Activated CD8-positive, alpha-beta memory T cell treated with anti-CD3 and anti-CD28 coated beads for 24 hours (primary cell): ENCODE data around the gene RTN4IP1.
"Not testable (repeated sequence)": the region's sequence is repeated elsewhere in the genome, so short reads cannot be mapped to it uniquely, and the experiment has no call there.

Experiments used
- DNase-seq: peaks from one replicate; pipeline ENCODE4 v3.0.0-alpha.2; 2020

The RTN4IP1 gene

DNA sequence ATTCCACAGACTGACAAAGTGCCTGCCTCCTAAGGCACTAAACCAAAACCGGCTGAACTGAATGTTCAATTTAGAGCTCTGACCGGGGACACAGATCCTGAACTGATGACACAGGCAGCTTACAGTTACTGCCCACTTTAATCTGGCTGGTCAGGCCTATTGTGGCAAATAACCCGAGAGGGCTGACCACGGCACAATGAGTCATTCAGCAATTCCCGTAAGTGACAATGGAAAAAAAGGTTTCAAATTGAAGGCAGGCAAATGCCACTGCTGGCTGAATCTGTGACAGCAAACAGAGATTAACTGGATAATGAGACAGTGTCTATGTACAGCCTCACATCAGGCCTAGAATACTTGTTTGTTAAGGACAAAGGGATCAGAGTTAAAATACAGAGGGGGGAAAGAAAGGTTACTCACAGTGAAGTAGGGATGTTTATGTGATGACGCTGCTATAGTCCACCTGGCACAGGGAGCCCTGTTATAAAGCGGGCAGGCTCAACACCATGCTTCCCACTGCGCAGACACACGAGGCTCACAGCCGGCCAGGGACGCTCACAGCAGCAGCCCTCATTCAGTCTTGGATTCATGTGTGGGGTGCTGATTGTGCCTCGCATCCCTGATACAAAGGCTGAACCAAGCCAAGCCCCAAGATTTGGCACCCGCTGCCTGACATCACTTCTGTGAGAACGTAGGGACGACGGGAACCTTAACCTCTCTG is 54.4 kb downstream of the RTN4IP1 start:
- DNase-seq: no peak

DNA sequence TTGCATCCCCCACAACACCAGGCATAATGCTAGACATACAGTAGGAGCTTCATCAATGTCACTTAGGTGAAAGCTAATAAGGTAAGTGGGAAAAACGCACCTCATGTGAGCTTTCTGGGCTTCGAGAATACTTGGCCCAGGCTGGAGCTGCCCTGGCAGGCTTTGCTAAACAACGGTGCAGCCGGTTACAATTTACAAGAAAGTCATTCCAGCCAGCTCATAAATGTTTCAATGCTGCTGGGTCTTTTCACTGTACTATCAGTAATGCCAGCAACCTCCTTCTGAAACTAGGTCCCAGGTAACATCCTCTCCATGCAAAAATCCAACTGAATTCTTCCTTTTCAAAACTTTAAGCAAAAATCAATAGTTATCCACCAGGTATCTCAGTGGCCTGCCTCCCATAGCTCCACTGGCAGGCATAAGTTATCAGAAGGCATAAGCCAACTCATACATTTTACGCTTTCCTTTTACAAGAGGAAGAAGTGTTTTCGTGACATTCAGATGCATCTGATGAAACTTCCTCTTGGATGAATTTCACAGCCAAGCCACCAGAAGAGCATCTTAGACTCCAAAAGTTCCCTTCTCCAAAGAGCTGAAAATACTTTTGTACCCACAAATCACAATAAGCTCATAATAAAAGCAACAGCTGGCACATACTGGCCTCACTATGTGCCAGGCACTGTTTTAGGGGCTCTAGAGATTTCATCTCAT is 56.3 kb downstream of the RTN4IP1 start:
- no peak for DNase-seq

- no peak for DNase-seq
These were observed 56.9 kb downstream of the RTN4IP1 start for GRCh38 chr6:106572436-106572835.

- DNase-seq: no peak
These were observed 59.9 kb downstream of the RTN4IP1 start for GRCh38 chr6:106569428-106569827.

GRCh38 chr6:106568530-106568929 is 60.8 kb downstream of the RTN4IP1 start:
- no peak for DNase-seq

GRCh38 chr6:106564476-106564875 is 64.8 kb downstream of the RTN4IP1 start:
- no peak for DNase-seq

DNA sequence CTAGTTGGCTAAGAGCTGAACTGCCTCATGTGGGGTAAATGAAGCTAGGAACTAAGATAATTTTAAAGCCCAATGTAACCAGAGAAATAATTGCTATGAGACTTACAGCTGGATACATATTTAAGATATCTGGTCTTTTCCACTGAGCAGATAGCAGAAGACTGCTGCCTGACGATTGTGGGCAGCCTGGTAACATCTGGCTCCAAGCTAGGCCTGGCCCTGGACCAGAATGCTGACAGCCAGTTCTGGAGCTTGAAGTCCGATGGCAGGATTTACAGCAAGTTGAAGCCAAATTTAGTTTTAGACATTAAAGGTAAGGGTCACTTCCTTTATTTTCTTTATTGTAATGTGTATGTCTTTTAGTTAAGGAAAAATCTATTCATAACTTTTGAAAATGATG is 65.7 kb downstream of the RTN4IP1 start:
- no peak for DNase-seq

- DNase-seq: no peak
These were observed 67.5 kb downstream of the RTN4IP1 start for GRCh38 chr6:106561686-106562405.

DNA sequence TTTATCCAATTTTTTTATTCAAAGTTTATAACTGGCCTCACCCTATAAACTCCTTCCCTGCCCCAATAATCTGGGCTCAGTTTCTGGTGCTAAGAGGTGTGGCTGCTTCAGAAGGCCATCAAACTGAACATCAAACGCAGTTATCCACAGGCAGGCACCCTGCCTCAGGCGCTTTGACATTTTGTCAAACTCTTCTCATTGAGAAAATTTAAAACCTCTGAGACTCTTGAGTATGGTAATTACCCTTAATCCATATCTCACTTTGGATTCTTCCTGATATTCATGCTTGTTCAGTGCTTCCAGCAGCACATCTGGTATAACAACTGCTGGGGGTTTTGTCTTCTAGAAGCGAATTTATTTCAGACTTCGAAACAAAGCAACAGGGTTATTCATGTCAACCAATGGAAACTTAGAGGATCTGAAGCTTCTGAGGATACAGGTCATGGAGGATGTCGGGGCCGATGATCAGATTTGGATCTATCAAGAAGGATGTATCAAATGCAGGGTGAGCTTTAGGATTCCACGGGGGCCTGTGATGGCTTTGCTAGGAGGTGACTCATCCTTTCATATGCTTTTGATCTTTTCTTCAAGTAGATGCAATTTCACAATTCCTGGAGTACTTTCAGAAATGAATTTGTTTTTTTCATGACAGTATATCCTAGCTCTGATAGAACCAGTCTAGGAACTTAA is 68.2 kb downstream of the RTN4IP1 start:
- DNase-seq: no peak

DNA sequence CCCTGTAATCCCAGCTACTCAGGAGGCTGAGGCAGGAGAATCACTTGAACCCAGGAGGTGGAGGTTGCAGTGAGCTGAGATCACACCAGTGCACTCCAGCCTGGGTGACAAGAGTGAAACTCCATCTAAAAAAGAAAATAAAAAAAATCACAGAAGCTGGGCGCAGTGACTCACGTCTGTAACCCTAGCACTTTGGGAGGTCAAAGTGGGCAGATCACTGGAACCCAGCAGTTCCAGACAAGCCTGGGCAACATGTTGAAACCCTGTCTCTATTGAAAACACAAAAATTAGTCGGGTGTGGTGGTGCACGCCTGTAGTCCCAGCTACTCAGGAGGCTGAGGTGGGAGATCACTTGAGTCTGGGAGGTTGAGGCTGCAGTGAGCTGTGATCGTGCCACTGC is 69.6 kb downstream of the RTN4IP1 start:
- not testable (repeated sequence) for DNase-seq

DNA sequence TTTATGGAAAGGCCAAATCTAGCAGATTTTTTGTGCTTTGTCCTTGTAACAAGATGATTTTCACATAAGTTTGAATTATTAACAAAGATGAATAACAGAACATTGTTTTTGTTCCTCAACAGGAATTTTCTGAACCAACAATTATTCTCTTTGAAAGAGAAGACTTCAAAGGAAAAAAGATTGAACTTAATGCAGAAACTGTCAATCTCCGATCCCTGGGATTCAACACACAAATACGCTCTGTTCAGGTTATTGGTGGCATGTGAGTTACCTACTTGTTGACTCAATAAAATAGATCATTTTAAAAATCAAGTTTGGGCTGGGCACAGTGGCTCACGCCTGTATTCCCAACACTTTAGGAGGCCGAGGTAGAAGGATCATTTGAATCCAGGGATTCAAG is 70.9 kb downstream of the RTN4IP1 start:
- DNase-seq: no peak

DNA sequence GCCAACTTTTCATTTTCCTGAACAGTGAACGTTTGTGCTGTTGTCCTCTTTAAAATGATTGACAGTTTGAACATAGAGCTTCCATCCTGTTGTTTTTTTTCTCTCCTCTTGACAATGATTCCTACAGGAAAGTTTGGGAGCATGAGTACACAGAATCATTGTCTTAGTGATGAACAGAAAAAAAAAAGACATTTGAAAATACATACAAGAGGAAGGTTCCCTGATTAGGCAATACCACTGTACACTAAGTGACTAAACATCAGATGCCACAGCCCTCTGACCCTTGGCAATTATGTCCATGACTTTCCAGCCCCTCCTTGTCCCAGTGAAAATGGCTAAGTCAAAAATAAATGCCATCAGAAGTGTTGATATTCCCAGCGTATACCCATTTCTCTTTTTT is 71.5 kb downstream of the RTN4IP1 start:
- DNase-seq: no peak

DNA sequence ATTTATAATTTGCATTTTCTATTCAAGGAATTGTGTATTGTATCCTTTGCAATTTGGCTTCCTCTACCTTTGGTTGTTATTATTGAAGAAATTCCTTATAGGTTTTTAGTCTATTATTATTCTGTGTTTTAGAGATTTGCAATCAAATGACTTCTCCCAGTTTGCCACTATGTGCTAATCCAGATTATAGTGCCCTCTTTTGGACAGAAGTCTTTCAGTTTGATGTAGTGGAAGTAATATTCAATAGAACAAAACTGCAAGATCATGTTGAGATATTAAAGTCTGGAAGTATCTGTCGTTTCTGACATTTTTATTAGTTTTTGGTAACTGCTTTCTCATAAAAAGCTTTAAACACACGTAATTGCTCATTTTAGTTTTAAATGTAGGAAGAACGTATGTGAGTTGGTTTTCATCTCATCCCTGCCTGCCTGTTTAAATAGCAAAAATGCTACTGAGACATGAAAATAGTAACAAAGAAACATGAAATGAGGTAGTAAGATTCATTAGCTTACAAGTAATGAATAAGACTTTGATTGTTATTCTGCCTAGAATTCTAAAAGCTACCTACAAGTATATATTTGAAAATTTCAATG is 72.8 kb downstream of the RTN4IP1 start:
- no peak for DNase-seq

- DNase-seq: no peak
These were observed 73.5 kb downstream of the RTN4IP1 start for GRCh38 chr6:106555767-106556166.

DNA sequence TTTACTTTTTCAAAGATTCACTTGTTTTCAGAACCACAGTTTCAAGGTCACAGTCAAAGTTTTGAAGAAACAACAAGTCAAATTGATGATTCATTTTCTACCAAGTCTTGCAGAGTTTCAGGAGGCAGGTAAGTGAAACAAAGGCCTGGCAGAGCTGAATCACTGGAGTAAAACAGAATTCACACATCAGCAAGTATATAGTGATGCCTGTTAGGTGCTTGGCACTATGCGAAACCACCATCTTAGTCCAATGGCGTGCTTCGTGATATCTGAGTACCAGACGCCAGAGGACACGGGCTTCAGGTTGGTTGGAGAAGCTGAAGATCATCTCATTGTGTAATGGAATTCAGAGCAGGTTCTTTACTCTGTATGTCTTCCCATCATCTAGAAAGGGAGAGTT is 75.9 kb downstream of the RTN4IP1 start:
- no peak for DNase-seq

- DNase-seq: no peak
These were observed 78.1 kb downstream of the RTN4IP1 start for GRCh38 chr6:106551155-106551554.

- no peak for DNase-seq
These were observed 79.8 kb downstream of the RTN4IP1 start for GRCh38 chr6:106549521-106549920.

- not testable (repeated sequence) for DNase-seq
These were observed 80.3 kb downstream of the RTN4IP1 start for GRCh38 chr6:106548926-106549455.

DNA sequence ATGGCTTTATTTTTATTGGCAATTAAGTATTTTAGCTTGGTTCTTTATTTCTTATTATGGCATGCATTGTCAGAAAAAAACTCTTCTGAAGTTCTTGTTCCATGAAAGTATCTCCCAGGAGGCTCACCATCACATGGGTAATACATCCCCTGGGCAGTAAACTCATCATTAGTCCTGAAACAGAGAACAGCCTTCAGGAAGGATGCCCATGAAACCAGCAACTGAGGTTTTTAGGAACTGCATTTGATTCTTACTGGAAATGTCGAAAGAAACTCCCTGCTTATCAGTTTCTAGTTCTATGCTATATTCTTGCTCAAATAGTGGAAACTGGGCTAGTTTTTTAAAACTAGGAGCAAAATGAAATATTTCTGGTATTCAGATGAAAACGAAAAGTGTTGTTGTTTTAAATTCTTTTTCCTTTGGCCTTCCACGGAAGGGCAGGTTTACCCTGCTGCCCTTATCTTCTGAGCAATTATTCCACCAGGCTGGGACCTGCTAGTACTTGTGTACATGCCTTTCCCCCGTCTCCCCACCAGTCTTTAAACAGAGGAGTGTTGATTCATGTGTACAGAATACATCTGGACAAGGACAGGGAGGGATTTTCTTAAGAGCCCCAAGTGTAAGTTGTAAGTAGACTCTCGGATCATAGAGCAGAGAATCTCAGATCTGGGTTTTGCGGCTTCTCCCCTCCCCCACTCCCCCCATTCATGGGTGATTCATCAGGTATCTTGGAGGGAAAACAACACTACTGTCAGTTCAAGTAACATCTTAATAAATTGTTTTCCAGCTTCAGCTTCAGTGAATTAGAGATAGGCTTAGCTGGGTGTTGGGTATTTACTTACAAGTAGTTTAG is 81.5 kb downstream of the RTN4IP1 start:
- DNase-seq: no peak

DNA sequence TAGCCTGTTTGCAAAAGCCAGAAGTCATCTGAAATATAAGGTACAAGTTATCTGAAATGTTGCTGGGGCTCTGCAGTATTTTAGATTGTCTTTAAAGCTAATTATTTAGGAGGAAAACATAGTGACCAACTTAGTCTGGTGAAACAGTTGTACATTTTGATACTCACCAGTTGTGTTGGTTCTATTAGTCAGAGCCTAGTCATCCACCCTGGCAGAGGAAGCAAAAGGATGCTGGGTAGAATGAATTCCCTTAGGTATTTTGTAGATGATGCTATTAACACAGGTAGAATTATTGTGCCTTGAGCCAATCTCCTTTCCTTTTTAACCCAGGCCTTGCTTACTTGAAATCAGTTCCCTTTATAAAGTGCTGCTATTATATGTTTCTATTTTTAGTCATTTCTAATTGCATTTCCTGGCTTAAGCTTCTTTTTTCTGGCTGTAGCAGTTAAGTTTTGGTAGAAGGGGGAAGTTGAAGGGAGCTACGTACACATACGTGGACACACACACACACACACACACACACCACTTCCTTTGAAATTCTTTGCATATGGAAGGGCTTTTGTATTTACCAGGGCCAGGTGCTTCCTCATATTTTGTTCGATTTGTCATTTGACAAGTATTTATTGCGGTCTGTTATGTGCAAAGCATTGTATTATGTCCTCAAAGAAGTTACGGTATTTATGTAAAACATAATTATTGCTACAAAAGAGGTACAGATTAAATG is 82.4 kb downstream of the RTN4IP1 start:
- no peak for DNase-seq

DNA sequence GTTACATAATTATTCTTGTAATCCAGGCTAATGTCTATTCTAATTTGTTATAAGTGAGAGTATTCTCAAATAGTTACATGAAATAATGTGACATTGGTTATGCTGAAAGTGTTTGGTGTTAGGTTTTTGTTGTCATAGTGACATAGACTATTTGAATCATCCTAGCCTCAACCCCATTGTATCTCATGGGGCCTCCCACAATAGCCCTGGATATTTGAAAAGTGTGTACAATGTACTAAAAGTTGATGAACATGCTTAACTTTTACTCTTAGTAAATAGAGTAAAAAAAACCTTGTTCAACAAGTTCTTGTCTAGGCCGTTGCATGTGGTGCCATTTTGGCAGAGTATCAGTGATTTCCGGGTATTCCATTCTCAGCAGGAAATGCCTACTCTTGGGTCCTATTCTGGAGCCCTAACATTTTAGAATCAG is 83.0 kb downstream of the RTN4IP1 start:
- DNase-seq: no peak
